Suprapubic skin (tissue), 4 donors: ENCODE measurements around the gene ACVR2A. TPM values are rescaled to one million over a fixed set of nuclear protein-coding genes. Genes with fewer than 3 reads are reported as not detected.

Experiments
- DNase-seq, 2 donors: peaks; one replicate each; pipeline ENCODE4 v3.0.0-alpha.2; 2019; ENCODE audit warnings: low spot score in 2 of 2
- H3K27ac ChIP-seq: fragments of 200-600 bp; sonication (generic); one replicate; pipeline ENCODE4 v1.5.1; 2019
- H3K27me3 ChIP-seq: fragments of 200-600 bp; sonication (generic); one replicate; pipeline ENCODE4 v1.5.1; 2019
- H3K36me3 ChIP-seq: fragments of 200-600 bp; sonication (generic); one replicate; pipeline ENCODE4 v1.5.1; 2019
- H3K4me1 ChIP-seq: fragments of 200-600 bp; sonication (generic); one replicate; pipeline ENCODE4 v1.5.1; 2019
- H3K4me3 ChIP-seq: fragments of 200-600 bp; sonication (generic); one replicate; pipeline ENCODE4 v1.5.1; 2019; ENCODE audit warnings: mild to moderate bottlenecking
- H3K9me3 ChIP-seq: fragments of 200-600 bp; sonication (generic); one replicate; pipeline ENCODE4 v1.5.1; 2019
- EP300 ChIP-seq: sonication (generic); formaldehyde crosslinking; IDR thresholded peaks from one replicate; pipeline ENCODE4 v1.6.1; 2017; ENCODE audit warnings: antibody characterized with exemption
- POLR2A ChIP-seq, 2 donors: fragments of 450-650 bp; IDR thresholded peaks; one replicate each; pipeline ENCODE4 v1.6.1; 2017; ENCODE audit warnings: antibody characterized with exemption in 2 of 2, mild to moderate bottlenecking in 2 of 2, moderate library complexity in 2 of 2
- POLR2AphosphoS5 ChIP-seq, 3 donors: sonication (generic); formaldehyde crosslinking; IDR thresholded peaks; one replicate each; pipeline ENCODE4 v1.6.1; 2017; ENCODE audit warnings: antibody characterized with exemption in 3 of 3
- whole genome bisulfite sequencing: methylation state at CpG from one replicate; pipeline ENCODE4 v1.1.5; 2018; 5-methylcytosine and 5-hydroxymethylcytosine counted together
- total RNA-seq, 4 donors: library from RNA; depleted of rRNA; stranded (reverse); fragments of >200 nt; gene quantifications; one replicate each; pipeline ENCODE4 v1.1.0, GENCODE V29; 2016
- TF ChIP-seq, protein P1 (sequence below), 2 donors: fragments of 200-600 bp in 1 of 2; fragments of 450-650 bp in 1 of 2; sonication (generic) in 1 of 2; IDR thresholded peaks; one replicate each; pipeline ENCODE4 v1.5.1; 2016 to 2019; ENCODE audit warnings: antibody characterized with exemption in 2 of 2, mild to moderate bottlenecking in 1 of 2, moderate library complexity in 1 of 2

The ACVR2A gene
- 100 to 1,000 TPM in 1 of 4 donors, 10 to 100 TPM in 3; 38.7 to 123 (median 45.0) TPM for total RNA-seq

DNA sequence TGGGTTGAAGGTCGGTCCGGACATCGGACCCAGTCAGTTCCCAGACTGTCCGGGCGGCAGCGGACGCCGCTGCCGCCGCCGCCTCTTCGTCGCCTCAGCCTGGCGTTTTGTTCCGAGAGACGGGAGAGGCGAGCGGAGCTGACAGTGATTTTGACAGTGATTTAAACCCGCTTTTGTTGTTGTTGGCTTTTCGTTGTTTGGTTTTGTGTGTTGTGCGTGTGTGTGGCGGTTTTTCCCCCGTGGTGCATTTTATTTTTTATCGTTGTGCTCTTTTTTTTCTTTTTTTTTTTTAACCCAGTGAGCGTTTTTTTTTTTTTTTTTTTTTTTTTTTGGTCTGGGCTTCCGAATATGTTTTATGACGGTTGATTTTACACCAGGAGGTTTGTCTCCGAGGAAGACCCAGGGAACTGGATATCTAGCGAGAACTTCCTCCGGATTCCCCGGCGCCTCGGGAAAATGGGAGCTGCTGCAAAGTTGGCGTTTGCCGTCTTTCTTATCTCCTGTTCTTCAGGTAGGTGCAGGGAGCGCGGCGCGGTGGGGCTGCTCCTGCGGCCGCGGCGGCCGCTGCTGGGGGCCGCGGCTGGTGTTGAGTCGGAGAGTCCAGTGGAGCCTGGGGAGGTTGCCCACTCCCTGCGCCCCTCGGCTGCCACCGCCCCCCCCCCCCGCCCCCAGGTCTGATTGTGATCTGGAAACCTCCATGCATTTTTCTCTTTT, at the start of gene ACVR2A:
ACVR2A (plus strand) TSS at position 333 of the 714 bp plus-strand sequence; CDS start at position 457, 124 bp downstream.
- 1% methylated on average over 35 of the region's 51 CpGs for WGBS
- H3K9me3 ChIP-seq: no peaks in the 10 kb centered on the region
- H3K36me3 ChIP-seq: no peaks in the 10 kb centered on the region
- peak within 1 kb of the TSS; percentile 99 for H3K27ac ChIP-seq
- H3K4me1 ChIP-seq: peaks cover 48% of the 10 kb centered on the region
- TF ChIP-seq, protein P1, sequence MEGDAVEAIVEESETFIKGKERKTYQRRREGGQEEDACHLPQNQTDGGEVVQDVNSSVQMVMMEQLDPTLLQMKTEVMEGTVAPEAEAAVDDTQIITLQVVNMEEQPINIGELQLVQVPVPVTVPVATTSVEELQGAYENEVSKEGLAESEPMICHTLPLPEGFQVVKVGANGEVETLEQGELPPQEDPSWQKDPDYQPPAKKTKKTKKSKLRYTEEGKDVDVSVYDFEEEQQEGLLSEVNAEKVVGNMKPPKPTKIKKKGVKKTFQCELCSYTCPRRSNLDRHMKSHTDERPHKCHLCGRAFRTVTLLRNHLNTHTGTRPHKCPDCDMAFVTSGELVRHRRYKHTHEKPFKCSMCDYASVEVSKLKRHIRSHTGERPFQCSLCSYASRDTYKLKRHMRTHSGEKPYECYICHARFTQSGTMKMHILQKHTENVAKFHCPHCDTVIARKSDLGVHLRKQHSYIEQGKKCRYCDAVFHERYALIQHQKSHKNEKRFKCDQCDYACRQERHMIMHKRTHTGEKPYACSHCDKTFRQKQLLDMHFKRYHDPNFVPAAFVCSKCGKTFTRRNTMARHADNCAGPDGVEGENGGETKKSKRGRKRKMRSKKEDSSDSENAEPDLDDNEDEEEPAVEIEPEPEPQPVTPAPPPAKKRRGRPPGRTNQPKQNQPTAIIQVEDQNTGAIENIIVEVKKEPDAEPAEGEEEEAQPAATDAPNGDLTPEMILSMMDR (IDR thresholded peaks at IDR 0.05): no peak
- TF ChIP-seq POLR2A (IDR thresholded peaks at IDR 0.05): no peak
- no peak for TF ChIP-seq POLR2AphosphoS5 (IDR thresholded peaks at IDR 0.05)
- TF ChIP-seq EP300: no peak
- peak within 1 kb of the TSS; percentile 89 for H3K4me3 ChIP-seq
- DNase-seq: no peak
- H3K27me3 ChIP-seq: no peaks in the 10 kb centered on the region

GRCh38 chr2:147800316-147800715, 44.5 kb upstream of the ACVR2A start:
- no peak for DNase-seq
- Histone ChIP-seq H3K4me1 (no peaks in the 10 kb centered on the region), H3K4me3 (no peak overlapping the region), H3K9me3 (no peaks in the 10 kb centered on the region), H3K27me3 (no peaks in the 10 kb centered on the region), H3K27ac (no peak overlapping the region), H3K36me3 (no peaks in the 10 kb centered on the region)
- WGBS: 50% methylated on average over 2 of the region's 2 CpGs
- TF ChIP-seq, protein P1 (IDR thresholded peaks at IDR 0.05): no peak
- TF ChIP-seq EP300 (no peak), POLR2AphosphoS5 (IDR thresholded peaks at IDR 0.05) (no peak), POLR2A (IDR thresholded peaks at IDR 0.05) (no peak)

DNA sequence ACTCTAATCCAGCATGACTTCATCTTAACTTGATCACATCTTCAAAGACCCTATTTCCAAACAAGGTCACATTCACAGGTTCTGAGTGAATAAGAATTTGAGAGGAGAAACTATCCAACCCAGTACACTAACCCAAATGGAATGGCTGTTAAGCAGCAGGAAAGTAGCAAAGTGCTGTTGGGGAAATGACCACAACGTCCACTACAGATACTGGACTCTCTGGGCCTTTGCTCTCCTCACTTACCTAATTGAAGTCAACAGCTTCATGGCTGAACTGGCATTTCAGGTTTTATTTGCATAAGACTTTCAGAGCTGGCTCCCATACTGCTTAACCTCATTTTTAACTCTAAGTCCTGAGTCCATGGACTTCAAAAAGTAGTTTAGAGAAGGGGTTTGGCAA, 38.0 kb upstream of the ACVR2A start:
- Histone ChIP-seq H3K4me1 (peaks cover 16% of the 10 kb centered on the region), H3K36me3 (no peaks in the 10 kb centered on the region), H3K4me3 (no peak overlapping the region), H3K9me3 (no peaks in the 10 kb centered on the region), H3K27me3 (no peaks in the 10 kb centered on the region), H3K27ac (peak overlapping the region; percentile 2)
- DNase-seq: no peak
- TF ChIP-seq EP300 (no peak), POLR2AphosphoS5 (IDR thresholded peaks at IDR 0.05) (no peak), POLR2A (IDR thresholded peaks at IDR 0.05) (no peak)
- TF ChIP-seq, protein P1 (IDR thresholded peaks at IDR 0.05): no peak
- WGBS: 50% methylated on average over 1 of the region's 1 CpG

- 44% methylated on average over 4 of the region's 4 CpGs for WGBS
- no peaks in the 10 kb centered on the region for H3K9me3 ChIP-seq
- no peaks in the 10 kb centered on the region for H3K36me3 ChIP-seq
- peaks cover 16% of the 10 kb centered on the region for H3K4me1 ChIP-seq
- H3K27me3 ChIP-seq: no peaks in the 10 kb centered on the region
- DNase-seq: no peak
- H3K27ac ChIP-seq: no peak overlapping the region
- no peak overlapping the region for H3K4me3 ChIP-seq
- TF ChIP-seq POLR2AphosphoS5 (IDR thresholded peaks at IDR 0.05) (no peak), POLR2A (IDR thresholded peaks at IDR 0.05) (no peak), EP300 (no peak)
- TF ChIP-seq, protein P1 (IDR thresholded peaks at IDR 0.05): no peak
These were observed 36.3 kb upstream of the ACVR2A start for GRCh38 chr2:147808520-147808919.

GRCh38 chr2:147810883-147811765, 33.7 kb upstream of the ACVR2A start:
- Histone ChIP-seq H3K4me1 (peaks cover 16% of the 10 kb centered on the region), H3K4me3 (no peak overlapping the region), H3K27me3 (no peaks in the 10 kb centered on the region), H3K27ac (no peak overlapping the region), H3K9me3 (no peaks in the 10 kb centered on the region), H3K36me3 (no peaks in the 10 kb centered on the region)
- TF ChIP-seq, protein P1 (IDR thresholded peaks at IDR 0.05): no peak
- DNase-seq: no peak
